Naive thymus-derived CD4-positive, alpha-beta T cell (primary cell): Measurements from ENCODE around the gene DHX32. TPM values are rescaled to one million over a fixed set of nuclear protein-coding genes. Genes with fewer than 3 reads are reported as not detected.

ENCODE experiments used
- ATAC-seq: fragments of 150-1000 bp; cut with Tn5 transposase; 2 replicates; pipeline ENCODE4 v1.10.0; 2021; ENCODE audit warnings: mild to moderate bottlenecking, moderate library complexity
- CTCF ChIA-PET: fragments of 350-600 bp; sonication (Branson Sonifier 250); formaldehyde crosslinking; loops from one replicate; lab custom pipeline; 2021; ENCODE audit warnings: antibody characterized with exemption; lab: Charles Lee
- POLR2A ChIA-PET: fragments of 350-600 bp; sonication (Branson Sonifier 250); formaldehyde crosslinking; loops from one replicate; lab custom pipeline; 2021; ENCODE audit warnings: antibody characterized with exemption, inconsistent platforms; lab: Charles Lee
- DNase-seq, 9 donors: peaks; one replicate each; pipeline versions ENCODE4 v3.0.0 to v3.0.0-alpha.2; 2020 to 2022; ENCODE audit warnings: mixed read lengths in 1 of 9
- H3K27ac ChIP-seq: one replicate; pipeline ENCODE4 v1.7.0; 2013; ENCODE audit warnings: mild to moderate bottlenecking, low read depth, low read length, moderate library complexity
- H3K27me3 ChIP-seq, 2 donors: one replicate each; pipeline ENCODE4 v1.7.0; 2013; ENCODE audit warnings: low read length in 2 of 2, mild to moderate bottlenecking in 2 of 2, moderate library complexity in 2 of 2; ENCODE audit not compliant: control insufficient read depth in 2 of 2, insufficient read depth in 2 of 2
- H3K36me3 ChIP-seq, 3 experiments: 1 replicate in 2 of 3; 2 replicates in 1 of 3; pipeline ENCODE4 v1.7.0; 2013; ENCODE audit warnings: low read length in 3 of 3, mild to moderate bottlenecking in 3 of 3, moderate library complexity in 1 of 3; ENCODE audit not compliant: insufficient read depth in 3 of 3, control insufficient read depth in 2 of 3
- H3K4me1 ChIP-seq, 2 donors: one replicate each; pipeline ENCODE4 v1.7.0; 2013; ENCODE audit warnings: low read length in 2 of 2, mild to moderate bottlenecking in 2 of 2, moderate library complexity in 1 of 2; ENCODE audit not compliant: control insufficient read depth in 2 of 2, insufficient read depth in 2 of 2
- H3K4me3 ChIP-seq: 2 replicates; pipeline ENCODE4 v1.7.0; 2013; ENCODE audit warnings: mild to moderate bottlenecking, low read length
- H3K9me3 ChIP-seq, 3 experiments: 1 replicate in 2 of 3; 2 replicates in 1 of 3; pipeline ENCODE4 v1.7.0; 2013; ENCODE audit warnings: low read length in 3 of 3; ENCODE audit not compliant: control insufficient read depth in 2 of 3
- H3K27ac Mint-ChIP-seq, 9 donors: one replicate each; pipeline ENCODE4 v1.8.0; 2020 to 2022; ENCODE audit warnings: mixed read lengths in 9 of 9, mild to moderate bottlenecking in 8 of 9, moderate library complexity in 5 of 9, inconsistent platforms in 2 of 9
- H3K27me3 Mint-ChIP-seq, 5 donors: one replicate each; pipeline ENCODE4 v1.8.0; 2021 to 2022; ENCODE audit warnings: mixed read lengths in 5 of 5, mild to moderate bottlenecking in 1 of 5
- H3K36me3 Mint-ChIP-seq, 5 donors: one replicate each; pipeline ENCODE4 v1.8.0; 2020 to 2022; ENCODE audit warnings: mixed read lengths in 5 of 5, mild to moderate bottlenecking in 3 of 5, inconsistent platforms in 1 of 5
- H3K4me1 Mint-ChIP-seq, 7 donors: one replicate each; pipeline ENCODE4 v1.8.0; 2020 to 2022; ENCODE audit warnings: mixed read lengths in 7 of 7, mild to moderate bottlenecking in 3 of 7, inconsistent platforms in 1 of 7
- H3K4me3 Mint-ChIP-seq, 10 donors: one replicate each; pipeline ENCODE4 v1.8.0; 2020 to 2022; ENCODE audit warnings: mild to moderate bottlenecking in 10 of 10, mixed read lengths in 10 of 10, moderate library complexity in 6 of 10, inconsistent platforms in 2 of 10
- H3K9me3 Mint-ChIP-seq, 11 donors: one replicate each; pipeline ENCODE4 v1.8.0; 2020 to 2022; ENCODE audit warnings: mixed read lengths in 11 of 11, mild to moderate bottlenecking in 4 of 11, inconsistent platforms in 1 of 11, moderate library complexity in 1 of 11
- intact Hi-C, 2 donors: fragments of 100-400 bp; cut with micrococcal nuclease; formaldehyde crosslinking; loops; one replicate each; pipeline ENCODE4 v1.15.1; 2023
- polyA plus RNA-seq, 2 donors: library from polyadenylated mRNA; unstranded; fragments of 300-500 nt; fragmentation: Illumina TruSeq; gene quantifications; one replicate each; pipeline ENCODE4 v1.2.3, GENCODE V29; 2021
- total RNA-seq, 6 experiments: library from RNA in 5 of 6; stranded (reverse) in 5 of 6; gene quantifications; 1 replicate in 5 of 6; 2 replicates in 1 of 6; pipeline ENCODE4 v1.2.3 and lab custom pipeline; 2021 to 2026

Gene DHX32
- total and polyA plus RNA-seq, 7 experiments from 2014 or later = 9.3 to 13.5 (median 11.3) TPM

- Mint-ChIP-seq H3K36me3 (peaks cover 0 to 48% (median 4%) of the 10 kb centered on the region in 5 donors), H3K27me3 (no peaks in the 10 kb centered on the region), H3K27ac (no peak overlapping the region), H3K4me3 (no peak overlapping the region), H3K4me1 (no peaks in the 10 kb centered on the region), H3K9me3 (no peaks in the 10 kb centered on the region)
- no peaks in the 10 kb centered on the region for H3K9me3 ChIP-seq
- intact Hi-C loops = no loop called here
- H3K4me3 ChIP-seq = no peak overlapping the region
- H3K4me1 ChIP-seq = no peaks in the 10 kb centered on the region
- POLR2A ChIA-PET = interaction anchor here (0.9 kb wide), 1 partner anchor 22 kb away, joined by 3 read pairs; the partner anchor contains the start of genes BCCIP and UROS
- H3K27me3 ChIP-seq = no peaks in the 10 kb centered on the region
- DNase-seq (no peak), ATAC-seq (no peak)
- no peak overlapping the region for H3K27ac ChIP-seq
- H3K36me3 ChIP-seq = peaks cover 0 to 68% (median 0%) of the 10 kb centered on the region in 3 experiments
- CTCF ChIA-PET = no interaction called here
Observed at GRCh38 chr10:125801574-125801973, 79.5 kb downstream of the DHX32 start.

GRCh38 chr10:125799451-125800182, 81.5 kb downstream of the DHX32 start:
- peaks cover 0 to 40% (median 7%) of the 10 kb centered on the region in 5 donors for H3K36me3 Mint-ChIP-seq
- CTCF ChIA-PET = no interaction called here
- no peak overlapping the region for H3K4me3 Mint-ChIP-seq

DNA sequence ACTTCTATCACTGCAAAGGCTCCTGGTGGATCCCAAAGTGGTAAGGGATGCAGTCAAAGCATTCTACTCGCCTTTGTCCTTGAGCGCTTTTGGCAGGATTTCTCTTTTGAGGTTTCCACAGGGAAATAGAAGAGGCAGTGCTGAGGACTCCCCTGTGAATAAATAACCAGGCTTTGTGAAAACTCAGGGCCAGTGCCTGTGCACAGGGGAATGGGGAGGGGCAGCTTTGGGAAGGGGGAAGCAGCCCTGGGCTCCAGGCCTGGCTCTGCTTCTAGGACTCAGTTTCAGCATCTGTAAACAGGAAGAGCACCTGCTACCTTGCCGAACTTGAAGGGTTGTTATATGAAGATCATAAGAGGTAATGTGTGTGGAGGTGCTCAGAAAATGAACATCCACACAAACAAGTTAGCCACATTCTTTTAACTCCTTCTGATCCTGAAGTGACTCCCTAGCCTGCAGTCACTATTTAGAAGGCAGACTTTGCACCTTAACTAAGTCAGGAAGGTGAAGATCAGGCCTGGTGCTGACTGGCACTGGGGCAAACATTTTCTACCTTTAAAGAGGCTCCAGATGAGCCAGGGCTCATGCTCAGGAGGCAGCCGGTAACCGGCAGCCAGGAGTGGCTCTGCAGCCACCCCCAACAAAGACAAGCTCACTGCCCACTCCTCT, 83.0 kb downstream of the DHX32 start:
- intact Hi-C loops = no loop called here
- Histone ChIP-seq H3K36me3 (peaks cover 0 to 70% (median 0%) of the 10 kb centered on the region in 3 experiments), H3K9me3 (no peaks in the 10 kb centered on the region), H3K4me1 (no peaks in the 10 kb centered on the region), H3K27ac (no peak overlapping the region), H3K4me3 (no peak overlapping the region), H3K27me3 (no peaks in the 10 kb centered on the region)
- DNase-seq (no peak), ATAC-seq (no peak)
- H3K36me3 Mint-ChIP-seq = peaks cover 4 to 44% (median 13%) of the 10 kb centered on the region in 5 donors
- H3K9me3 Mint-ChIP-seq = no peaks in the 10 kb centered on the region
- peak overlapping the region in 1 of 9 donors; percentile 7 for H3K27ac Mint-ChIP-seq
- no peak overlapping the region for H3K4me3 Mint-ChIP-seq
- ChIA-PET CTCF (no interaction called here), POLR2A (no interaction called here)
- H3K27me3 Mint-ChIP-seq = no peaks in the 10 kb centered on the region
- H3K4me1 Mint-ChIP-seq = no peaks in the 10 kb centered on the region

More at GRCh38 chr10:125799451-125800182, 81.5 kb downstream of the DHX32 start:
- H3K9me3 Mint-ChIP-seq = no peaks in the 10 kb centered on the region
- POLR2A ChIA-PET = no interaction called here
- H3K27ac ChIP-seq = no peak overlapping the region
- ATAC-seq = no peak
- DNase-seq = no peak
- no peaks in the 10 kb centered on the region for H3K27me3 Mint-ChIP-seq
- H3K36me3 ChIP-seq = peaks cover 0 to 68% (median 0%) of the 10 kb centered on the region in 3 experiments
- no peak overlapping the region for H3K4me3 ChIP-seq
- H3K9me3 ChIP-seq = no peaks in the 10 kb centered on the region
- H3K4me1 Mint-ChIP-seq = no peaks in the 10 kb centered on the region
- no peaks in the 10 kb centered on the region for H3K4me1 ChIP-seq
- H3K27ac Mint-ChIP-seq = peak overlapping the region in 2 of 9 donors; percentile 4 to 52
- intact Hi-C loops = no loop called here
- no peaks in the 10 kb centered on the region for H3K27me3 ChIP-seq

DNA sequence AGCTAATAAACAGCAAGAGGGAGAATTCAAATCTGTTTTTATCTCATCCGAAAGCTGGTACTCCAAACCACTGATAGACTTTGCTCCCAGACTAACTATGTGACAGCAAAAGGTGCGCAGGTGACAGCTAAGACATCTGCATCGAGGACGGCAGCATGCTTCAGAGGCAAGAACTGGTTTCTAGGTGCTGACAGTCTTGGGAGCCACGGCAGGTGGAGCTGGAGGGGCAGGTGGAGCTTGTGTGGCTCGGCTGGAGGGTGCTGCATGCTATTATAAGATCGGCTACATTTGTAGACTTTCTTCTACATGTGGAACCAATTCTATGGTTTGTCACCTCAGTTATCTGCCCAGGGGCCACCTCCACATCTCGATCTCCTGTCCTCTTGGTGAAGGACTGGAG, 83.7 kb downstream of the DHX32 start:
- intact Hi-C loops = no loop called here
- Histone ChIP-seq H3K27ac (no peak overlapping the region), H3K4me3 (no peak overlapping the region), H3K9me3 (no peaks in the 10 kb centered on the region), H3K4me1 (no peaks in the 10 kb centered on the region), H3K27me3 (no peaks in the 10 kb centered on the region), H3K36me3 (peaks cover 0 to 70% (median 0%) of the 10 kb centered on the region in 3 experiments)
- H3K9me3 Mint-ChIP-seq = no peaks in the 10 kb centered on the region
- ChIA-PET POLR2A (interaction anchor here (0.5 to 1.2 kb wide), 2 partner anchors 78 to 85 kb away, joined by 3 read pairs; partner anchors contain the start of gene EDRF1), CTCF (no interaction called here)
- no peak for DNase-seq
- peaks cover 5 to 44% (median 15%) of the 10 kb centered on the region in 5 donors for H3K36me3 Mint-ChIP-seq
- H3K4me3 Mint-ChIP-seq = no peak overlapping the region
- H3K4me1 Mint-ChIP-seq = peaks cover 0 to 2% (median 0%) of the 10 kb centered on the region in 7 donors
- no peaks in the 10 kb centered on the region for H3K27me3 Mint-ChIP-seq
- no peak overlapping the region for H3K27ac Mint-ChIP-seq
- ATAC-seq = no peak

DNA sequence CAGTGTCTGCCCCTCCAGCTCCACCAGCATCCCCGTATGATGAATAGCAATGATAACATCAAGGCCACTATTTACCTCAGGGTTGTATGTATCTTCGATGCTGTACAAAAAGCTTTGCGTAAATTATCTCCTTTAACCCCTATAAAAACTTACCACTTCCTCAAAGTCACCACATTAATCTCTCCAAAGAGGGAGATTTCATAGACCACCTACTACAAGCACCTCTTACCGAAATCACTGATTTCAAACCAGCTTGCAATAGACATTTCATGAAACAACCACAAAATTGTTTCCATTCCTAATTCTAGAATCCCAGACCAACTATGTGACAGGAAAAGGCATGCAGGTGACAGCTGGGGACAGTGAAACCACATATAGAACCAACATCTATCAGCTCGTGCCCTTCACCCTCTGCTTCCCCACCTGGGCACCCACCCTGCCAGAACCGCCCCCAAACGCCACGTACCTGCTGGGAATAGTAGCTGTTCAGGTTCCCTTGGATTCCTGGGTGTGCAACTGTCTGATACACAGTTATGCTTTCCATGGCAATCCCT, 85.4 kb downstream of the DHX32 start:
- Histone ChIP-seq H3K27ac (no peak overlapping the region), H3K4me3 (no peak overlapping the region), H3K9me3 (no peaks in the 10 kb centered on the region), H3K27me3 (no peaks in the 10 kb centered on the region), H3K4me1 (no peaks in the 10 kb centered on the region), H3K36me3 (peaks cover 0 to 69% (median 0%) of the 10 kb centered on the region in 3 experiments)
- peaks cover 0 to 4% (median 0%) of the 10 kb centered on the region in 7 donors for H3K4me1 Mint-ChIP-seq
- intact Hi-C loops = no loop called here
- CTCF ChIA-PET = interaction anchor here (0.6 kb wide), 1 partner anchor 25 kb away, joined by 3 read pairs; no protein-coding TSS in a partner anchor
- H3K9me3 Mint-ChIP-seq = no peaks in the 10 kb centered on the region
- no peak overlapping the region for H3K4me3 Mint-ChIP-seq
- ATAC-seq (no peak), DNase-seq (no peak)
- H3K27ac Mint-ChIP-seq = peak overlapping the region in 2 of 9 donors; percentile 32 to 83
- peaks cover 9 to 50% (median 17%) of the 10 kb centered on the region in 5 donors for H3K36me3 Mint-ChIP-seq
- no peaks in the 10 kb centered on the region for H3K27me3 Mint-ChIP-seq
- POLR2A ChIA-PET = no interaction called here

GRCh38 chr10:125795128-125795527, 86.0 kb downstream of the DHX32 start:
- Histone ChIP-seq H3K27me3 (no peaks in the 10 kb centered on the region), H3K27ac (no peak overlapping the region), H3K4me3 (no peak overlapping the region), H3K4me1 (no peaks in the 10 kb centered on the region), H3K9me3 (no peaks in the 10 kb centered on the region), H3K36me3 (peaks cover 0 to 69% (median 0%) of the 10 kb centered on the region in 3 experiments)
- DNase-seq = no peak
- Mint-ChIP-seq H3K9me3 (no peaks in the 10 kb centered on the region), H3K27ac (no peak overlapping the region), H3K4me3 (no peak overlapping the region), H3K36me3 (peaks cover 9 to 49% (median 19%) of the 10 kb centered on the region in 5 donors), H3K27me3 (no peaks in the 10 kb centered on the region), H3K4me1 (peaks cover 0 to 4% (median 2%) of the 10 kb centered on the region in 7 donors)
- ATAC-seq = no peak
- intact Hi-C loops = no loop called here
- POLR2A ChIA-PET = no interaction called here
- CTCF ChIA-PET = no interaction called here
